Choroid plexus epithelial cell (primary cell): ENCODE results near the gene ADAM12.

Experiments
- DNase-seq: peaks from one replicate; pipeline ENCODE4 v3.0.0-alpha.2; 2010; ENCODE audit warnings: low read depth
- H3K4me3 ChIP-seq: 2 replicates; pipeline ENCODE4 v1.5.1; 2011; ENCODE audit warnings: low read depth, mild to moderate bottlenecking, control low read depth, low read length, moderate library complexity
- CTCF ChIP-seq: conservative IDR thresholded peaks from 2 replicates; pipeline ENCODE4 v1.5.1; 2011; ENCODE audit warnings: low read depth, mild to moderate bottlenecking, control low read depth, inconsistent platforms, low read length, moderate library complexity

The ADAM12 gene

DNA sequence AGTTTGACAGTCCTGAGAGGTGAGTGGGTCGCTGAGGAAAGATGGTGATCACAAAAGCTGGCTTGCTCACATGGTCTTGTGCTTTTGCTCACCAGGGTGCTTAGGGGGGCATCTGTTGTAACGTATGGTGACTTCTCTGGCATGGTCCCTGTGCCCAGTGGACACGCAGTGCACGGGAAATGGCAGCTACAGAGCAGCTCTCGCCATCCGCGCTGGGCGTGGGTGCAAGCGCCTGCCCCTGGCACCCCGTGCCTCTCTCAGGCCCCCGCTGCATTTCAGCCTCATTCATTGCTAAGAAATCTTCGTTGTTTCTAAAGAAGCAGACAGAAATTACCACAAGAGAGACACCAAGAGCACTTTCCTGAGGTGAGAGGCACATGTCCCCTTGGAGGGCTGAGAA, 390.7 kb downstream of the ADAM12 start:
- no peak for TF ChIP-seq CTCF
- H3K4me3 ChIP-seq: no peak overlapping the region
- no peak for DNase-seq

DNA sequence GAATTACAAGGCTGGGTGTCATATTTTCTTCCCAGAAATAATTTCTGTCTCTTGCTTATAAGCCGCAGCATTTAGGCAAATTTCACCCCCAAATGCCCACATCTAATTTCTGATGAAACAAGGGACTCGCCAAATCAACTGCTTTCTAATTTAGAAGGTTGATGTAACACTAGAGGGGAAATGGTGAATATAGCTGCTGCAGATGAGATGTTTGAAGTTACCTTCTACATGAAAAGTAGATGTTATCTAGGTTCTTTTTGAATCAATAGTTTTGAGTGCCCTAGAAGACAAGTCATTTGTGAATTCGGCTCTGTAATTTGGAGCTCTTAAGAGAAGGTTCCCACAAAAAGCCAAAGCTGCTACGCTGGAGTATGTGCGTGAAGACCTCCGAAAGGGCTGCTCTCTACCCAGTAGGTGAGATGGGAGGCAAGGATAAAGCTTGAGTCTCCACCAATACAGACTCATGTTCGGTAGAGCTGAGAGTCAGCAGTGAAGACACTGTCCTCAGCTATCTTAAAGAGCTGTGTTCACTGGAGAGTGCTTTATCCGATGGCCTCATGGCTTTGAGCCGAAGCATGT, 392.5 kb downstream of the ADAM12 start:
- no peak overlapping the region for H3K4me3 ChIP-seq
- no peak for DNase-seq
- no peak for TF ChIP-seq CTCF

GRCh38 chr10:125994601-125995000, 393.7 kb downstream of the ADAM12 start:
- DNase-seq: no peak
- no peak overlapping the region for H3K4me3 ChIP-seq
- no peak for TF ChIP-seq CTCF

GRCh38 chr10:125992254-125992653, 396.0 kb downstream of the ADAM12 start:
- no peak for TF ChIP-seq CTCF
- H3K4me3 ChIP-seq: no peak overlapping the region
- DNase-seq: no peak

- no peak overlapping the region for H3K4me3 ChIP-seq
- DNase-seq: no peak
- no peak for TF ChIP-seq CTCF
Measured at GRCh38 chr10:125991392-125991791, 396.9 kb downstream of the ADAM12 start.

DNA sequence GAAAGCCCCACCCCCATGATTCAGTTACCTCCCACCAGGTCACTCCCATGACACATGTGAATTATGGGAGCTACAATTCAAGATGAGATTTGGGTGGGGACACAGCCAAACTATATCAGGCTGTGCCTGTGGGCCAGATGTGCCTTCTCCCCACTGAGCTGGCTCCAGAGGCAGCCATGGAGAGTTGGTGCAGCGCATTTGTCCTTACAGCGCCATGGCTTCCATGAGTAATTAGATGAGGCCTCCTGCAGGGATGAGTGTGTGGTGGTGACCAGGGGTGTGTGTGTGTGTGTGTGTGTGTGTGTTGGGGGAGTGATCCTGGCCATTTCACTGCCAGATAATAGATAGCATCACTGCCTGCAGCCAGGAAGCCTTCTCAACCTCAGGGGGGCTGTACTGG, 397.3 kb downstream of the ADAM12 start:
- DNase-seq: no peak
- H3K4me3 ChIP-seq: no peak overlapping the region
- TF ChIP-seq CTCF: no peak

DNA sequence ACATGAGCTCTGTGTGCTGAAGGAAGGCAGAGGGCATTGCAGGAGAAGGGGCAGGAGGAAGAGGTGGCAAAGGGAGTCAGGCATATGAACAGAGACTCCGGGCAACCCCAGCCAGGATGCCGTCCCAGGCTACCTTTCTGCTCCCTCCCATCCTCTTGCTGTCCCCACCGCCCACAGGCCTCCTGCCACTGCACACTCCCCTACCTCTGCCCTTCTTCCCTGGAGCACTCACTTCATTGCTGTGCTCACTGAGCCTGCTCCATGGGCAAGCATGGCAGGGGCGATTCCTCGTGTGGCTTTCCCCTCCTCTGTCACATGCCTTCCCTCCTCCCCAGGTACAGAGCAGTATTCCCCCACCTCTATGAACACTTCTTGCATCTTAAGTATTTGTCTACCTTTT, 398.5 kb downstream of the ADAM12 start:
- TF ChIP-seq CTCF: no peak
- DNase-seq: no peak
- H3K4me3 ChIP-seq: no peak overlapping the region
